Measurements from ENCODE around the gene VTN.

The VTN gene, protein sequence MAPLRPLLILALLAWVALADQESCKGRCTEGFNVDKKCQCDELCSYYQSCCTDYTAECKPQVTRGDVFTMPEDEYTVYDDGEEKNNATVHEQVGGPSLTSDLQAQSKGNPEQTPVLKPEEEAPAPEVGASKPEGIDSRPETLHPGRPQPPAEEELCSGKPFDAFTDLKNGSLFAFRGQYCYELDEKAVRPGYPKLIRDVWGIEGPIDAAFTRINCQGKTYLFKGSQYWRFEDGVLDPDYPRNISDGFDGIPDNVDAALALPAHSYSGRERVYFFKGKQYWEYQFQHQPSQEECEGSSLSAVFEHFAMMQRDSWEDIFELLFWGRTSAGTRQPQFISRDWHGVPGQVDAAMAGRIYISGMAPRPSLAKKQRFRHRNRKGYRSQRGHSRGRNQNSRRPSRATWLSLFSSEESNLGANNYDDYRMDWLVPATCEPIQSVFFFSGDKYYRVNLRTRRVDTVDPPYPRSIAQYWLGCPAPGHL

DNA sequence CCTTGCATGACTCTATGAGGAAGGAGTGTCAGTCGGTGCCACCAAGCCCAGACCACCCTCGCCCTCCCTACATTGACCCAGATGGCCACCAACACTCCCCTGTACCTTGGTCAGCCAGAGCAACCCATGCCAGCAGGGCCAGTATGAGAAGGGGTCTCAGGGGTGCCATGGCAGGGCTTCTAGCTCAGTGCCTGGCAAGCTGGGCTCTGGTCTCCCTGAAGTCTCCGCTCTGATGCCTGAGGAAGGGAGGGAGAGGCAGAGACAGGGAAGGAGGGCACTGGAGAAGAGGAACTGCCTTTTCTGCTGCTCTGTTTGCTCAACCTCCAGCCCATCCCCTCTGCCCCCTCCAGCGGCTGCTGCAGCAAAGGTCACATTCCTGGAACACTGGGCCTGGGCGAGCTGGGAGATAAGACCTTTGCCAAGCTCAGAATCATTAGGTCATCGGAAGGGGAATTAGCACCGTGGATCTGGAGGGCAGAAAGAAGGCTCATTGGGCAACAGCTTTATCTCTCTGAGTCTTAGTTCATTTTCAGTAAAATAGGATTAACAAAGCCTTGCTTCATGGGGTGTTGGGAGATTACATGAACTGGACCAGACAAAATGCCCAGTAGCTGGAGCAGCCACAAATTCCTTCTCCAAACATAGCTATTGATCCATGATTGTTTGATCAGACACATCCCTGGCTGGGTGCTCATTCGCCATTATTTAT is at the start of gene VTN:
Gene VTN (minus strand): TSS at position 273 of the 709 bp plus-strand sequence. CDS start 104 bp downstream, at position 169.
- no peak for DNase-seq

DNA sequence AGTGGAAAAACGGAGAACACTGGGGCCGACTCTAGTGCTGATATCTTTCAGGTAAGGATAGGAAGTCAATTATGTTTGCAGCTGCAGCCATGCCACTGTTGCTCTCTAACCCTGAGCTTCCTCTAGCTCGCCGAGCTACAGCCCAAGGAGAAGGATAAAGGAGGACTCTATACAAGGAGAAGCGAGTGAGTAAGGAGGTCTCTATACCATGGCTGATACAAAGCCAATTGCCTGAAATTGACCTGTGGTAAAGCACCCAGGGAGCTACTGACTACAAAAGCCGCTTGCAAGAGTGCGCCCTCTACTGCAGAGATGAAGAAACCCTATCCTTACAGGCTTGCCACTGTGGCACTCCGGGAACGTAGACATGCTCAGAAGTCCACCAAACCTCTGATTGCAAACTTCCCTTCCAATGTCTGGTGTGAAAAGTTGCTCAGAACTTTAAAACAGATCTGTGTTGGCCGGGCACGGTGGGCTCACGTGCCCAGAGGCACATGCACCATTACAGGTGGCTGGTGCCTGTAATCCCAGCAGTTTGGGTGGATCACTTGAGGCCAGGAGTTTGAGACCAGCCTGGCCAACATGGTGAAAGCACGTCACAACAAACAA is 46.7 kb upstream of the VTN start:
- no peak for DNase-seq

- no peak for DNase-seq
Observed at GRCh38 chr17:28415886-28416285, 45.8 kb upstream of the VTN start.

- no peak for DNase-seq
Observed at GRCh38 chr17:28413804-28414203, 43.7 kb upstream of the VTN start.

GRCh38 chr17:28412099-28412498 is 42.0 kb upstream of the VTN start:
- no peak for DNase-seq

DNA sequence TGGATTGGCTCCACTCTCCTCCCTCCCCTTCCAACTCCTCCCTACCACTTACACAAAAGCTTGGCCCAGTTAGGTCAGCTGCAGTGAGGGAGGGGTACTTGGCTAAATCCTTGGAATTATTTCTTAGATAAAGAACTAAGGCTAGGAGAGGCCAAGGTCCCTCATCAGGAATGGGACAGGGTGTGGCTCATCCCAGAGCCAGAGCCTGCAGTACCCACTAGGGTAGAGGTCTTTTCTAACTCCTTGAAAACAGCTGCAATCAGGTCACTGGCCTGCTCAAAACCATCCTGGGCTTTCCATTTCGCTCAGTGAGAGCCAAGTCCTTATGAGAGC is 37.8 kb upstream of the VTN start:
- no peak for DNase-seq

DNA sequence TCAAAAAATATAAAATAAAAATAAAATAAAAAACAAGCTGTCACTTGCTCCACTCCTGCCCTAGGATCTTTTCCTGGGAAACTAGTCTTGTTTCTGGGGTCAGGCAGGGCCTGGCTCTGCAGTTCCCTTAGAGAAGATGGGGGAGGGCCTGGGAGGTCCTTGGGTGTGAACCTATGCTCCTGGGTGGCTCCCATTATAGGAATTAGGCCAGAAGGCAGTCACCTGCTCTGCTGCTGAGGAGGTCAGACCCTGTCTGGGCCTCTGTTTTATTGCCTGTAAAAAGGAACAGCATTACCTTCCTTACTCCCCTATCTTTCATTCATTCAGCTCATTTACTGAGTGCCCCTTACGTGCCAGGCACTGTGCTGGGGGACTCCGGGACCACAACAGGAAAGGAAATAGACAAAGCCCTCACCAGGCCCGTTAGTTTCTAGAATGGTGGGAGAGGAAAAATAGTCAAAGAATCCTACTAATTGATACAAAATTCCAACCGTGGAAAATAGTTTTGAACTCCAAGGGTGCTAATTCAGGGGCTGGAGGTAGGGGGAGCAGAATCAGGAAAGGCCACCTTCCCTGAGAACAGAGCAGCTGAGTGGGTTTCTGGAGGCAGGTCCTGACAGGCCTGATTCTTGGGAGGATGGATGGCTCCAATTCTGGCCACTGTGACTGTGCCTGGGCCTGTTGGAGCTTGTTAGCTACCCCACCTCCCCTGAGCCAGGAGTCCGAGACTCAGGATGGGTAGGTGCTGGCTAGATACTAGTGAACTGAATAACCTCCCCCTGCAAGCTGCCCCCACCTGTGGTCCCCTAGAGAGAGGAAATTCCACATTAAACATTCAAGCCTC is 37.2 kb upstream of the VTN start:
- no peak for DNase-seq

DNA sequence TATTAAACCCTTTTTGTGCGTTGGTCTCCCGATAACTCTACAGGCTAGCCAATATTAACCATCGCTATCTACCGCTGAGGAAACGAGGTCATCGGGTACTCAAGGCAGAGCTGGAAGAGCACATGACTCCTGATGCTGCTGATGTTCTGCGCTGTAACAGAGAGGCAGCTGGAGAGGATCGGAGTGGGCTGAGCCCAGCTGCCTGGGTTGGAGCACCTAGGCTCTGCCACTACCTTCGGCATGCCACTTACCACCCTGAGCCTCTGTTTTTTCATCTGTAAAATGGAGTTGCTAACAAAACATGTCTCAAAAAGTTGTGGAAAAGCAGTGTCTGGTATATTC is 36.3 kb upstream of the VTN start:
- no peak for DNase-seq

DNA sequence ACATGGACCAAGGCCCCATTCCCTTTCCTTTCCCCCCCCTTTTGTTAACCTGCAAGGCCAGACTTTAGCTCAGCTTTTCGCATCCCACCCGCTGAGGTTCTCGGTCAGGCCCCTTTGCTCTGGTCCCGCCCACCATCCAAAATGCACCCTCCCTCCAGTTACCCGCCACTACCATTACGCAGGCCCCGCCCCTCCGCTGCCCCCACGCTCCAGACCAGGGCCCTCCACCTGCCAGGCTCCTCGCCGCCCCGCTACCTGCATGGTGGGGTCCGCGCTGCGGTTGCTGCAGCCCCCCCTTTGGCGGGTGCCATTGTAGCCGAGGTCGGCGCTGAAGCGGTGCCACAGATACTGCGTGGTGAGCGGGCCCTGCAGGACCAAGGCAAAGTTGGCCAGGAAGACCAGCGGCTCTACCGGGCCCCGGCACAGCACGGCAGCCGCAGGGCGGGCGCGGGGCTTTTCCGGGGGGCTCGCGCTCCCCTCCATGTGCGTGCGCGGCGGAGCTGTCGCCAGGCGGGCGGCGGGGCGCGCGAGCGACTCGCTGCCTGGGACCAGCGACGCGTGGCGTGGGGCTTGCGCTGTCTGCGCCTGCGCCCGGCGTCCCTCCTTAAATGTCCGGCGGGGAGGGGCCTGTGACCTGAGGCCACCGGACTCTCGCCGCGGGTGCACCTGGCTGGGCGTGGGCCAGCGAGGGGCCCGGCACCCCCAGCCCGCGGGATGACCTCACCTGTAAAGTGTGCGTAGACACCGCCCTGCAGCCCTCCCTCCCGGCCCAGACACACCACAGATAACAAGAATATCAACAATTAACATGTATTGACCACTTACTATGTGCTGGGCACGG is 35.7 kb upstream of the VTN start, which contains the start of gene SLC46A1:
Gene SLC46A1 (minus strand): TSS at position 581 of the 841 bp plus-strand sequence. CDS start 98 bp downstream, at position 483.
- DNase-seq = no peak

DNA sequence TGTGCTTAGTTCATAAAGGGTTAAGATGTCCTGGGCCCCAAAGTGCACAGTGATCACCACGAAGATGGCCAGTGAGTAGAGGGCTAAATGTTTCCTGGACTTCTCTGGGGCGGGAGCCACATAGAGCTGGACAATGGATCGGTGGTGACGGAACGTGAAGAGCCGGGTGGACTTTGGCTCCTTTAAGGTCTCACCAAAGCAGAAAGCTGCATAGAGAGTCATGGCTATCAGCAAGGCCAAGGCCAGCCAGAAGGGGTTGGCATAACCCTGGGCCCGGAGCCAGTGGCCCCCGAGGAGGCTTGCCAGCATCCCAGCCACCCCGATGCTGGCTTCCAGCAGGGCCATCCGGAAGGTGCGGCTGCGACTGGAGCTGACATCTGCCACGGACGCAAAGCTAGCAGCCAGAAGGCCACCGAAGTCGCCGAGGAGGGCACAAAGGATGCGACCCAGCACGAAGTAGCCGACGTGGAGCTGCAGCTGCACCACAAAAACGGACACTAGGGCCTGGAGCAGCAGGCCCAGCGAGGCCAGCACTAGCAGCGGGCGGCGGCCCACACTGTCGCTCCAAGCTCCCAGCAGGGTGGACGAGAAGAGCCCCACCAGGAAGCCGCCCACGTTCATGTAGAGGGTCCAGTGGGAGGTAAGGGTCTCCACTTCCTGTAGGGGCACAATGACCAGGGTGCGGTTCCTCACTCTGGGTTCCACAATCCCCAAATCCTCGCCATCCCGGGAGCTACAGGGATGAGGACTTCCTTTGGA is 34.9 kb upstream of the VTN start:
- DNase-seq = no peak

DNA sequence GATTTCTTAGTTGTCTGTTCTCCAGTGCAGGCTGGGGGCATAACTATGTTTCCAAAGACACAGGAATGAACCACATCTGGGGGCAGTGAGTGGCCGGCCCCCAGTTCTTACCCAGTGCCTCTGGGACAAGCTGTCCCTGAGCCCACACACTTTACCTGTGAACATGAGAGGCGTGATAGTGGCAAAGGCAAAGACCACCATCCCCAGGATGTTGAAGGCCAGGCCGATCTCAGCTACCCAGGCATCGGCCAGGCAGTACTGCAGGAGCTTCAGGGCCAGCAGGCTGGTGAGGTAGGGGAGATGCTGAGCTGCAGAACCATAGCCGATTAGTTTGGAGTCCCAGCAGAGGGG is 34.3 kb upstream of the VTN start:
- no peak for DNase-seq

GRCh38 chr17:28404007-28404406 is 33.9 kb upstream of the VTN start:
- DNase-seq = no peak

DNA sequence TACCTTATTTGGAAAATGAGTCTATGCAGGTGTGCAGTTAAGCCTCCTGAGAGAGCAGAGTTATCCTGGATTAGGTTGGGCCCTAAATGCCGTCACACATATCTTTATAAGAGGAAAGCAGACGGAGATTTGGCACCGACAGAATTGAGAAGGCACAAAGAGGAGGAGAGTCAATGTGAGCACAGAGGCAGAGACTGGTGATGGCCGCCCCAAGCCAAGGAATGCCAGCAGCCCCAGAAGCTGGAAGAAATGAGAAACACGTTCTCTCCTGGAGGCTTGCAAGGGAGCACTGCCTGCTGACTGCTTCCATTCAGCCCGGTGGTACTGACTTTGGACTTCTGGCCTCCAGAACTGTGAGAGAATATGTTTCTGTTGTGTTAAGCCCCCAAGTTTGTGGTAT is 32.7 kb upstream of the VTN start:
- no peak for DNase-seq

GRCh38 chr17:28402224-28402630 is 32.1 kb upstream of the VTN start:
- DNase-seq = no peak

DNA sequence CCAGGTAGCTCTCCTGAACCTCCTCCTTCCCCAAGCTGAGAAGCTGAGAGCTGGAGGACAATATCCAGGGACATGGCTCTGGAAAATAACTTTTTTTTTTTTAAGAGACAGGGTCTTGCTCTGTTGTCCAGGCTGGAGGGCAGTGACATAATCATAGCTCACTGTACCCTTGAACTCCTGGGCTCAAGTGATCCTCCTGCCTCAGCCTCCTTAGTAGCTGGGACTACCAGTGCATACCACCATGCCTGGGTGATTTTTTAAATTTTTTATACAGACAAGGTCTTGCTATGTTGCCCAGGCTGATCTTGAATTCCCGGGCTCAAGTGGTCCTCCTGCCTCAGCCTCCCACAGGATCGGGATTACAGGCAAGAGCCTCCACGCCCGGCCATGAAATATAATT is 29.7 kb upstream of the VTN start:
- DNase-seq = no peak

DNA sequence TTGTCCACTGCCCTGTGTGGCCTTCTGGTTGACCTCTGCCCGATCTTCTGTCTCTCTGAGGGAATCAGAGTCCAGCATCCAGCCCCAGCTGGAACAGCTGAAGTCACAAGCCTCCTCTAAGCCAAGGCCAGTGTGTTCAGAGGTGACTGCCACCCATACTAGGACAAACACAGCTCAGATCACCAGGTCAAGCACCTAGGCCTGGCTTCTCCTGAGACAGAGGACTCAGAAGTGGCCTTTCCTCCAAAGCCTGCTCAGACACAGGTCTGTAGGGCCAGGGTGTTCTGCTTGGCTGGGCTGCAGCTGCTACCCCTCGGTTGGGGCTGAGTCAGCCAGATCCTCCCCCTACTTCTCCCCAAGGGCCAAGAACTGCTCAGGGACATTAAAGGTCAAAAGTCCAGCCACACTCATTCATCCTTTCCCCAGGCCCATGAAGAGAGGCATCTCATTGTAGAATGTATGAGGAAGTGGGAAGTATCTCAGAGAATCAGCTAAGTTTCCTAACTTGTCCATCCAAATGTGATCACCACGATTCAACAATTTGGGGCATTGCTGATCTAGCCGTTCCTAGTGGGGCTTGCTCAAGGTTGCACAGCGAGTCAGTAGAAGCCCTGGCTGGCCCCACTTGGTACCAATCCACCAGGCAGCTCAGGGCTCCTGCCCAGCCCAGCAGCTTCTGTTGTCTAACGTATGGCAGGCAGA is 28.3 kb upstream of the VTN start:
- no peak for DNase-seq

DNA sequence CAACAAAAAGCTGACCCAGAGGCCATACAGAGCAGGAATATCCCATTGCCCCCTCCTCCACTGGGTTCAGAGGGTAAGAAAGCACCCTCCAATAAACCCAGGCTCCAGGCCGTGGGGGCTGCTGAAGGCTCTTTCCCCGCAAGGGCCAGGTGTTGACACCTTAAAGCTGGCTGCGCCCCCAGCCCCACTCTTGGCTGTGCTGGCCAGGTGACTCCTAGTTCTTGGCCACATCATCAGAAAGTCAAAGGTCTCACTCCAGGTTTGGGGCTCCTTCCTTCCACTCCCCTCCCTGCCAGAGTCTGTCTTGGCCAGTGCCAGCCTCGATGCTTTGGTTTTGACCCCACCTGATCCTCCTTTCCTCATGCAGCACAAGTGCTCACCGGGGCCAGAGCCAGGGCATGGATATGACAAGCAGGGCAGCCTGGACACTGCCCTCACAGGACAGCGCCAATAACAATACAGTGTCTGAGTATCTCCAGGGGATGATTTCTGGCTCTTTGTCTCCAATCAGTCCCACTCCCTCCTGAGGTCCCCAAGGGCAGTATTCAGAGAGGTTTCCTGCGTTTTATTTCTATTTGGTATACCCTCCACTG is 27.7 kb upstream of the VTN start:
- DNase-seq = no peak

GRCh38 chr17:28397275-28397674 is 27.2 kb upstream of the VTN start:
- DNase-seq = no peak

- DNase-seq = no peak
Observed at GRCh38 chr17:28396635-28397239, 26.6 kb upstream of the VTN start.

DNA sequence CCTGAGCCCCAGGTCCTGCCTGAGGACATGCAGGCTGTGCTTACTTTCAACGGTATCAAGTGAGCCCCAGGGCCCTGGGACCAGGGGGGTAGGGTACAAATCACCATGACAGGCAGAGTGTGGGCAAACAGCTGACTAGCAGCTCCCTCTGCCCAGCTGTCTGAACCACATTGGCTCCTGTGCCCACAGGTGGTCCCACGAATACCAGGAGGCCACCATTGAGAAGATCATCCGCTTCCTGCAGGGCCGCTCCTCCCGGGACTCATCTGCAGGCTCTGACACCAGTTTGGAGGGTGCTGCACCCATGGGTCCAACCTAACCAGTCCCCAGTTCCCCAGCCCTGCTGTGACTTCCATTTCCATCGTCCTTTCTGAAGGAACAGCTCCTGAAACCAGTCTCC is 25.9 kb upstream of the VTN start:
- no peak for DNase-seq

Measured in NCI-H2107 (cell line).